Large intestine (tissue), 3 donors: ENCODE measurements around the gene GDPGP1. TPM values are rescaled to one million over a fixed set of nuclear protein-coding genes. Genes with fewer than 3 reads are reported as not detected.
"Not testable (repeated sequence)": the region's sequence is repeated elsewhere in the genome, so short reads cannot be mapped to it uniquely, and the experiment has no call there.

Source experiments
- DNase-seq, 2 donors: peaks; one replicate each; pipeline versions ENCODE4 v3.0.0 to v3.0.0-alpha.2; 2013
- H3K27ac ChIP-seq: one replicate; pipeline ENCODE4 v1.5.1; 2013; ENCODE audit warnings: low read length
- H3K27me3 ChIP-seq: 2 replicates; pipeline ENCODE4 v1.6.1; 2013; ENCODE audit warnings: low read length; ENCODE audit not compliant: control insufficient read depth, insufficient read depth
- H3K36me3 ChIP-seq: 2 replicates; pipeline ENCODE4 v1.6.1; 2013; ENCODE audit warnings: low read length; ENCODE audit not compliant: control insufficient read depth, insufficient read depth
- H3K4me1 ChIP-seq: one replicate; pipeline ENCODE4 v1.6.1; 2013; ENCODE audit warnings: low read length; ENCODE audit not compliant: control insufficient read depth, insufficient read depth
- H3K4me3 ChIP-seq: one replicate; pipeline ENCODE4 v1.5.1; 2013; ENCODE audit warnings: low read length
- H3K9me3 ChIP-seq: one replicate; pipeline ENCODE4 v1.6.1; 2013; ENCODE audit warnings: mild to moderate bottlenecking, low read depth, low read length, moderate library complexity; ENCODE audit not compliant: control insufficient read depth
- WGBS: methylation state at CpG from one replicate; pipeline ENCODE4 v1.1.5; 2013; ENCODE audit warnings: low lambda C conversion rate; ENCODE audit not compliant: insufficient coverage; 5-methylcytosine and 5-hydroxymethylcytosine counted together
- polyA plus RNA-seq: library from polyadenylated mRNA; unstranded; fragments of 120-200 nt; gene quantifications from one replicate; pipeline ENCODE4 v1.2.1, GENCODE V29; 2013

The GDPGP1 gene
- polyA plus RNA-seq, 1 donor, result 7.8 TPM

DNA sequence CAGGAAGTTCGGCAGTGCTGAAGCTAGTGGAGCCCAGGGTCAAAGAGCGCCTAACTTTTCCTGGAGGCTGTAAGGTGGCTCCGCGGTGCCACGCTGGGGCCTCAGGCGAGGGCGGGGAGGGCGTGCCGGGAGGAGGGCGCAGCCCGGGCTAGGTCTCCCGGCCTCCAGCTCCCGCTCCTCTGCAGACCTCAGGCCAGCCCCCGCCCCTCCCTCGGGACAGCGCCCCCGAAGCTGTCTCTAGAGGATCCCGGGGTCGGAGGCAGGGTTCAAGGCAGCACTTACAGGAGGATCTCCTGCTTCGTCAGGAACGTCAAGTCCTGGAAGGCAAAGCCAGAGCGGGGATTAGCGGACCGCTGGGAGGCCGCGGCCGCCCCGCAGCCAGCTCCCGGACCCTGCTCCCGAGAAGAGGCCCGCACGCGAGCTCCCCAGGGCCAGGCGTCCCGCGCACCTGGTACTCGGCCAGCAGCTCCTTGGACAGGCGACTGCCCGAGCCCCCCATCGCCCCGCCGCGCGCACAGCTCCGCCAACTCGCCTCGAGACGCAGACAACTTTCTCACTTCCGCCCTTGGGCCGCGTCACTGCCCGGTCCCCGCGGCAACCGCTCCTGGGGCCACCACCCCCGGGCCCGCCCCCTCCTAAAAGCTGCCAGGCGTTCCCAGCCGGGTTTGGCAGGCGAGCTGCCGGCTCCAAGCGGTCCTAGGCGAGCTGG lies 468 bp upstream of the GDPGP1 start, which contains the start of gene CIB1:
CIB1 (minus strand) TSS at position 555 of the 709 bp plus-strand sequence; CDS start at position 499, 56 bp downstream.
- Histone ChIP-seq H3K4me3 (peak within 1 kb of the TSS; percentile 85), H3K9me3 (no peaks in the 10 kb centered on the region), H3K4me1 (peaks cover 31% of the 10 kb centered on the region), H3K27me3 (no peaks in the 10 kb centered on the region), H3K27ac (peak within 1 kb of the TSS; percentile 97), H3K36me3 (peaks cover 42% of the 10 kb centered on the region)
- DNase-seq, result peak; percentile 91 to 96
- no CpG with 5 or more reads among the region's 63 CpGs for WGBS

DNA sequence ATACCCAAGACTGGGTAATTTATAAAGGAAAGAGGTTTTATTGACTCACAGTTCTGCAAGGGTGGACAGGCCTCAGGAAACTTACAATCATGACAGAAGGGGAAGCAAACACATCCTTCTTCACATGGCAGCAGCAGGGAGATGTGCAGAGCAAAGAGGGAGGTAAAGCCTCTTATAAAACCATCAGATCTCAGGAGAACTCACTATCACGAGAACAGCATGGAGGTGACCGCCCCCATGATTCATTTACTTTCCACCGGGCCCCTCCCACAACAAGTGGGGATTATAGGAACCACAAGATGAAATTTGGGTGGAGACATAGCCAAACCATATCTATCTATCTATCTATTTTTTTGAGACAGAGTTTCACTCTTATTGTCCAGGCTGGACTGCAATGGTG lies 5.4 kb downstream of the GDPGP1 start:
- Histone ChIP-seq H3K9me3 (no peaks in the 10 kb centered on the region), H3K27me3 (no peaks in the 10 kb centered on the region), H3K4me1 (peaks cover 7% of the 10 kb centered on the region), H3K4me3 (no peak overlapping the region), H3K36me3 (peaks cover 28% of the 10 kb centered on the region), H3K27ac (no peak overlapping the region)
- no peak for DNase-seq
- WGBS, result no CpG with 5 or more reads among the region's 3 CpGs

DNA sequence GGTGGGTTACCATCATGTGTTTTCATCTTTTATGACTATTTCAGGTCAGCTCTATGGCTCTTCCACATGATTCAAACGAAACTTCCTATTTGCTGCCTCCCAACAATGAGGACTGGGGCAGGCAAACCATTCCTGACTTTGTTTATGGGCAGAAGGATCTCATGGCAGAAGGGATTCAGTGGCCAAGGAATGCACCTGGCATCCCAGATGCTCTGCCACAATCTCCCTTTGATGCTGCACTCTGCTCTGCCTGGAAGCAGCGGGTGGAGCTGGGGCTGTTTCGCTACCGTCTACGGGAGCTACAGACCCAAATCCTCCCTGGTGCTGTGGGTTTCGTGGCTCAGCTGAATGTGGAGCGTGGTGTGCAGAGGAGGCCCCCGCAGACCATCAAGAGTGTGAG lies 6.8 kb downstream of the GDPGP1 start:
- no CpG with 5 or more reads among the region's 8 CpGs for WGBS
- Histone ChIP-seq H3K36me3 (peaks cover 28% of the 10 kb centered on the region), H3K4me3 (no peak overlapping the region), H3K27ac (no peak overlapping the region), H3K27me3 (no peaks in the 10 kb centered on the region), H3K4me1 (no peaks in the 10 kb centered on the region), H3K9me3 (no peaks in the 10 kb centered on the region)
- DNase-seq, result no peak

DNA sequence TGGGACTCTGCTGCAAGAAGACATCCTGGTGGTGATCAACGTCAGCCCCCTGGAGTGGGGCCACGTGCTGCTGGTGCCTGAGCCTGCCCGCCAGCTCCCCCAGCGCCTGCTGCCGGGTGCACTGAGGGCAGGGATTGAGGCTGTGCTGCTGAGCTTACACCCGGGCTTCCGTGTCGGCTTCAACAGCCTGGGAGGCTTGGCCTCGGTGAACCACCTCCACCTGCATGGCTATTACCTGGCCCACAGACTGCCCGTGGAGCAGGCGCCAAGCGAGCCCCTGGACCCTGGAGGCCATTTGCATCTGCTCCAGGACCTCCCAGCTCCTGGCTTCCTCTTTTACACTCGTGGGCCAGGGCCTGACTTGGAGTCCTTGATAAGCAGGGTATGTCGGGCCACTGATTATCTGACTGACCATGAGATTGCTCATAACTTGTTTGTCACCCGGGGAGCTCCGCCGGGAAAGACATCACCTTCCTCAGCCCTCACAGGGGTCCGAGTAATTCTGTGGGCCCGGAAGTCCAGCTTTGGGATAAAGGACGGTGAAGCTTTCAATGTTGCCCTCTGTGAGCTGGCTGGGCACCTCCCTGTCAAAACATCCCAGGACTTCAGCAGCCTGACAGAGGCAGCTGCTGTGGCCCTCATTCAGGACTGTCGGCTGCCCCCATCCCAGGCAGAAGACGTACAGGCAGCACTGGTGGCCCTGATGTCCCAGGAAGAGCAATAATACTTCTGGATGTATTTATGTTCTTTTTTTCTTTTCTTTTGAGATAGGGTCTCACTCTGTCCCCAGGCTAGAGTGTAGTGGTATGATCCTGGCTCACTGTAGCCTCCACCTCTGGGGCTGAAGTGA lies 7.6 kb downstream of the GDPGP1 start:
- H3K4me3 ChIP-seq, result no peak overlapping the region
- no peak for DNase-seq
- no peaks in the 10 kb centered on the region for H3K9me3 ChIP-seq
- peaks cover 26% of the 10 kb centered on the region for H3K36me3 ChIP-seq
- H3K4me1 ChIP-seq, result no peaks in the 10 kb centered on the region
- WGBS, result 100% methylated on average over 1 of the region's 22 CpGs
- no peak overlapping the region for H3K27ac ChIP-seq
- no peaks in the 10 kb centered on the region for H3K27me3 ChIP-seq

DNA sequence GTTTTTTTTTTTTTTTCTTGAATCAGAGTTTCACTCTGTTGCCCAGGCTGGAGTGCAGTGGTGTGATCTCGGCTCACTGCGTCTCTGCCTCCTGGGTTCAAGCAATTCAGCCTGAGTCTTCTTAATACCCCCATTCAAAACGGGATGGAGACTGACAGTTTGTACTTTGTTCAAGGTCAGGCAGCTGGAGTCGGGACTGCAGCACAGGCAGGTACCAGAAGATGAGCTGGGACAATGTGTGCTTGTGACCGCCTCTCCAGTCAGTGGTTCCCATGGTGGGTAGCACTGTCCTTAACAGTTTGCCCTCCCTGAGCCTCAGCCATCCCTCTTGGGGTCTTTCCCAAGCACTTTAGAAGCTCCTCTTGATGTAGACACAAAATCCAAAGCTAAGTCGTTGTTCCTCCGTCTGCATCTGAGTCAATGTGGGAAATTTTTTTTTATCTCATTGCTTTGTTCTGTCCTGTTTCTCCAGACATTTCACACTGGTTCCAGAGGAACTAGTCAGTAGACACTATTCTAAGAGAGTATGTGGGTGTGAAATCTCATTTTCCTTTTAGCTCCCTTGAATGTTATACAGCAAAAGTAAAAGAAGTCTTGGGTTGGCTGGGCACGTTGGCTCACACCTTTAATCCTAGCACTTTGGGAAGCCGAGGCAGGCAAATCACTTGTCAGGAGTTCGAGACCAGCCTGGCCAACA lies 10.1 kb downstream of the GDPGP1 start:
- Histone ChIP-seq H3K27me3 (no peaks in the 10 kb centered on the region), H3K4me3 (no peak overlapping the region), H3K27ac (no peak overlapping the region), H3K4me1 (peaks cover 3% of the 10 kb centered on the region), H3K36me3 (peaks cover 18% of the 10 kb centered on the region), H3K9me3 (no peaks in the 10 kb centered on the region)
- DNase-seq, result no peak
- 80% methylated on average over 1 of the region's 10 CpGs for WGBS

DNA sequence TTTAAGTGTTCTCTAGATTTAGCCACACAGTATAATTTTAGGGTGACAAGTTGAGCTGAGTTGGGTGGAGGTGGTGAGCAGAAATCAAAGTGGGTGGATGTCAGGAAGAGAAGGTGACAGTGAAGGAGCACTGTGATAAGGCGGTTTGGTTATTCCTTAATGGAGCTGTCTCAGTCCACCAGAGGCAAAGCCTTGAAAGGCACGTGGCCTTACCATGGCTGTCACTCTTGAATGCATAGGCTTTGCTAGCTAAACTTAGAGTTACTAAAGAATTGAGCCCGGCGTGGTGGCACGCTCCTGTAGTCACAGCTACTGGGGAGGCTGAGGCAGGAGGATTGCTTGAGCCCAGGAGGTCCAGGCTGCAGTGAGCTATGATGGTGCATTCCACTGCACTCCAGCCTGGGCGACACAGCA lies 14.8 kb downstream of the GDPGP1 start:
- Histone ChIP-seq H3K9me3 (no peaks in the 10 kb centered on the region), H3K36me3 (no peaks in the 10 kb centered on the region), H3K4me1 (peaks cover 3% of the 10 kb centered on the region), H3K4me3 (peak overlapping the region; percentile 82), H3K27me3 (no peaks in the 10 kb centered on the region), H3K27ac (no peak overlapping the region)
- no CpG with 5 or more reads among the region's 6 CpGs for WGBS
- DNase-seq, result no peak

DNA sequence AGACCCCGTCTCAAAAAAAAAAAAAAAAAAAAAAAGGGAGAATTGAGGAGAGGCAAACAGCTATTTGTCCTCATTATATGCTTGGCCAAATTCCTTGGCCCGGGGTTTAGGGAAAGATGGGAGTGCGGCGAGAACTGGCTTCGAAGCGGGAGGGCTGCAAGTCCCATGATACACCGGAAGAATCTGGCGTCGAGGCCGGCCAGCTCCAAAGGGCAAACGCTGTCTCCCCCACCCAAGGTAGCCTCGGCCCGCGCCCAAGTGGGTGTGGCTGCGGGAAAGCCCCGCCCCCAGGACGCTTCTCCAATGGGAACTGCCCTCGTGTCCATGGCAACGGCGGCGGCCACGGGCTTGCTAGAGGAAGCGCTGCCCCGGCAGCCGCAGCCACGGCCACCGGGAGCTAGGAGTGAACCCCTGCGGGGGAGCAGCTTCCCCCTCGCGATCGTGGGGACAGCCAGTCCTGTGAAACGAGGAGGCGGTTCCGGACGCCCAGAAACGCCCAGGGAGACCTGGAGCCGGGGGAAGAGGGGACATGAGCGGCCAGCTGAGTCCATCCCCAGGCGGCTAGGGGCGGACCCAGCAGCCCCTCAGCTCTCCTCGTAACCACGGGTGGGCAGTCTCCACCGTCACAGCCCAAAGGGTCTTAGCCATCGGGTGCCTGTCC lies 15.3 kb downstream of the GDPGP1 start, which contains the start of gene TTLL13:
TTLL13 (plus strand) TSS at position 354 of the 661 bp plus-strand sequence. CDS start 1,075 bp downstream, outside the sequence.
- peak; percentile 93 to 94 for DNase-seq
- Histone ChIP-seq H3K4me3 (peak within 1 kb of the TSS; percentile 82), H3K9me3 (no peaks in the 10 kb centered on the region), H3K27me3 (no peaks in the 10 kb centered on the region), H3K27ac (peak within 1 kb of the TSS; percentile 48), H3K36me3 (no peaks in the 10 kb centered on the region), H3K4me1 (peaks cover 3% of the 10 kb centered on the region)
- WGBS, result no CpG with 5 or more reads among the region's 44 CpGs

DNA sequence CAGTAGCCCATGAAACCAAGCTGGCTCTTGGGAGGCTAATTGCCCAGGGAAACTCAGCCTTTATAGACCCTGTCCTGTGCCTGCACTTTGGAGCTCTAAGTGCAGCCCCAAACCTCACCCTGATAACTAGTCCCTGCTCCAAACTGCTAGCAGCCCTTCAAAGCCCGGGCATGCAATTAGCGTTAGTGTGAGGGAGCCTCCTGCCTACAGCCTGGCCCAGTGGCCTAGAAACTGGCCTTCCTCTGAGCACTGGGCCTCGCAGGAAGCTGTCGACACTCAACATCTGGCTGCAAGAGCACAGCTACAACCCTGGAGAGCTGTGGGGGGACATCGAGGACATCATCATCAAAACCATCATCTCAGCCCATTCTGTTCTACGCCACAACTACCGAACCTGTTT lies 23.8 kb downstream of the GDPGP1 start:
- no peaks in the 10 kb centered on the region for H3K9me3 ChIP-seq
- no peak overlapping the region for H3K4me3 ChIP-seq
- whole genome bisulfite sequencing, result no CpG with 5 or more reads among the region's 7 CpGs
- H3K36me3 ChIP-seq, result no peaks in the 10 kb centered on the region
- DNase-seq, result no peak
- no peaks in the 10 kb centered on the region for H3K27me3 ChIP-seq
- no peaks in the 10 kb centered on the region for H3K4me1 ChIP-seq
- H3K27ac ChIP-seq, result no peak overlapping the region

DNA sequence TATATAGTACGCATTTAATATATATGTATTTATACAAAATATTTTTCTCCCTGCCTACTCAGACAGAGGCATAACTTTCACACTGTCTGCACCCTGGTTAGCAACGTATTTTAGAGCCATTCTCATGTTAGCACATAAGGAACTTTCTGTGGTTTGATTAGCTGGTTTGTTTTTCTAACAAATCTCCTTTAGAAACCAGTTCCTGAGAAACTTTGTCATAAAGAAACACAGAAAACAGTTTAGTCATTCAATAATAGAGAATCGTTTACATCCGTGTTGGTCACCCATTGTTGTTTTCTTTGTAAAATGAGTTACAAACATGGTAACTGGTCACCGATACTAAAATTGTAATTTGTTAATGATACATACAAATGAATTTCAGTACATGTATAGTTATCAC lies 25.5 kb downstream of the GDPGP1 start:
- WGBS, result 63% methylated on average over 2 of the region's 5 CpGs
- peaks cover 8% of the 10 kb centered on the region for H3K4me1 ChIP-seq
- no peaks in the 10 kb centered on the region for H3K27me3 ChIP-seq

DNA sequence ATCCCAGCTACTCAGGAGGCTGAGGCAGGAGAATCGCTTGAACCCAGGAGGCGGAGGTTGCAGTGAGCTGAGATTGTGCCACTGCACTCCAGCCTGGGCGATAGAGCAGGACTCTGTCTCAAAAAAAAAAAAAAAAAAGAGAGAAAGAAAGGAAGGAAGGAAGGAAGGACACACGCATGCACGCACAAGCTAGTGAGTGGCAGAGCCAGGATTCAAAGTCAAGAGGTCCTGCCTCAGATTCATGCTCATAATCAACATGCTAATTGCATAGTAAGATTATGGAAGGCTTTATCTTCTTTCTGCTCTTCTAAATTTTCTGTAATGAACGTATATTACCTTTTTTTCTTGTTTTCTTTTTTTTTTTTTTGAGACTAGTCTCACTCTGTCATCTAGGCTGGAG lies 26.7 kb downstream of the GDPGP1 start:
- not testable (repeated sequence) for DNase-seq, H3K9me3 ChIP-seq, H3K36me3 ChIP-seq, H3K27ac ChIP-seq, H3K4me3 ChIP-seq, H3K27me3 ChIP-seq
- peaks cover 13% of the 10 kb centered on the region for H3K4me1 ChIP-seq
- WGBS, result 100% methylated on average over 1 of the region's 6 CpGs

More for the DNA sequence above, 25.5 kb downstream of the GDPGP1 start:
- Histone ChIP-seq H3K36me3 (no peaks in the 10 kb centered on the region), H3K4me3 (no peak overlapping the region), H3K27ac (no peak overlapping the region), H3K9me3 (no peaks in the 10 kb centered on the region)
- DNase-seq, result no peak
